DMS153 (cell line): ENCODE measurements around the gene AGAP1.
"Not testable (repeated sequence)": the region's sequence is repeated elsewhere in the genome, so short reads cannot be mapped to it uniquely, and the experiment has no call there.

Source experiments
- DNase-seq: peaks from one replicate; lab custom pipeline; 2025; lab: John Stamatoyannopoulos, UW

The AGAP1 gene

GRCh38 chr2:236041616-236042015 is 547.8 kb downstream of the AGAP1 start:
- no peak for DNase-seq

GRCh38 chr2:236042087-236042486 is 548.2 kb downstream of the AGAP1 start:
- no peak for DNase-seq

DNA sequence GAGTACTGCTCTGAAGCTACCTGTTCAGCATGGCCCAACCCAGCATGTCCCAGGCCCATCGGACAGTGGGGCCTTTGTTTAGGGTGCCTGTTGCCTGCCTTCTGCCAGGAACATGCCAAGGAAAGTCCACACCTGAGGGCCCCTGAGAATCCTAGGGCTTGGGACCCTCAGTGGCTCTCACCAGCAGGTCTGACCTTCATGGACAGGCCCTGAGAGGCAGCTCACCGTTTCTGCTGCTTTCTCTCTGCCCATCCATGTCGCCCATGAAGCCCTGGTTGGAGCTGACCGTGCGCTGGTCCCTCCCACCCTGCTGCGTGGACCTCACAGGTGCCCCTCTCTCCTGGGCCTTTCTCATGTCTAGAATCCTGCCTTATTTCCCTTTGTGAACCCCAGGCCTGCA is 550.3 kb downstream of the AGAP1 start:
- no peak for DNase-seq

DNA sequence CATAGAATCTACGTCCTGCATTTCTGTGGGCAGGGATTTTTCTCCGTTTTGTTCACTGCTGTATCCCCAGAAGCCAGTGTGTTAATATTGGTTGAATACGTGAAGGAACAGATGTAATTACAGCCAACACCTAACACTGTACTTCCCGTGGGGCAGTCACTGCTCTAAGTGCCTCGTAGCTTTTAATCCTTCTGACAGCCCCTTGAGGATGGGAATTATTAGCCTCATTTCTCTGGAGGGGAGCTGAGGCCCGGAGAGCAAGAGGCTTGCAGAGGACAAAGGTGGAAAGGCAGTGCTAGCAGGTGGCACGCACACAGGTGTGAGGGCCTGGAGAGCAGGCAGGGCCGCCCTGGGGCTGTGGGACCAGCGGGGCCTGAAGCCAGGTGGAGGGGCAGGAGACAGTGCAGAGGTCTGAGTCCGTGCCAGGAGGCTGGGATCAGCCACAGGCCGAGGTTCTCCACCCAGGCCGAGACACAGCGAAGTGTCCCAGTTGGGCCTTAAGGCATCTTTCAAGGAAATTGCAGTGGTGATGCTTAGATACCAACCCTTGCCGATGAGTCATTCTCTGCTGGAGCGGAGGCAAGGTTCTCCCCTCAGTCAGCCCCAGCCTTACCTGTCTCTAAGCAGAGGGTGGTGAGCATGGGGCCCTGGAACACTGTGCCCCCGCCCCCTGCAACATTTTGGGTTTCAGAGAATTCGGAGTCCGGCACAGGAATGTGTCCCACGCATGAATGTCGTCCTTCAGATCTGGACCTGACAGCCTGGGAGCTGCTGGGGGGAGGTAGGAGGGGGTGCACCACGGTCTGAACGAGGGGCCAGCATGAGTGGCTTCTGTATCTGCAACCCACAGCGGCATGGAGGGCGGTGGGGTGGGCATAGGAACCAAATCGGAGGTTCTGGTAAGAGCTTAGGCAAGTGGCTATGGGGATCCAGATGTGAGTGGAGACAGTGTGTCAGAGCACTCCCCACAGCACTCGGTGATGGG is 551.7 kb downstream of the AGAP1 start:
- no peak for DNase-seq

DNA sequence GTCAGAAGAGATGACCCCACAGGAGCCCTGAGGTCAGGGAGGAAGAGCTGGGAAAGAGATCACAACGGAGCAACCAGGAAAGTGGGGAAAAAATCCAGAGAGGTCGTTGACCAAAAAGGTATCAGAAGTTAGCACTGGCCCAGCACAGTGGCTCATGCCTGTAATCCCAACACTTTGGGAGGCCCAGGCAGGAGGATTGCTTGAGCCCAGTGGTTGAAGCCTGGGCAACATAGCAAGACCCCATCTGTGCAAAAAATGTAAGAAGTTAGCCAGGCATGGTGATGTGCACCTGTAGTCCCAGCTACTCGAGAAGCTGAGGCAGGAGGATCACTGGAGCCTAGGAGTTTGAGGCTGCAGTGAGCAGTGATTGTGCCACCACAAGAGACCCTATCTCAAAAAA is 552.9 kb downstream of the AGAP1 start:
- no peak for DNase-seq

DNA sequence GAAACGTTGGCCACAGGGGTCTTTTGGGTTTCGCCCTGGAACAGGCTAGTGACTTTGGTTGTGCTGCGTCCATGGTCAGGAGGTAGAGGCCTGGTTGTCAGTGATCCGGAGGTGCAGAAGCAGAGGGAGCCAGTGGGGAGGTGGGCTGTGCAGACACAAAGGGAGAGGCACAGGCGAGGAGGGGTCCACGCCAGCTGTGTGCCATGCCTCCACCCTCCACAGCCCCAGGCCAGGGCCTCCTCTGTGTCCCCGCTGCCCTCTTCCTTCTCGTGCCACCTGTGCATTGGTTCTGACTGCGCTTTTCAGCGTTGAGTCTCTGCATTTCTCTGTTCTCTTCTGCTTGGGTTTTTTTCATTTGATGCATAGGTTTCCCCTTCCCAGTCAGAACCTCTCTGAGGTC is 553.3 kb downstream of the AGAP1 start:
- no peak for DNase-seq

GRCh38 chr2:236047886-236048540 is 554.2 kb downstream of the AGAP1 start:
- peak; percentile 88 for DNase-seq

GRCh38 chr2:236049981-236050380 is 556.1 kb downstream of the AGAP1 start:
- no peak for DNase-seq

GRCh38 chr2:236051351-236051750 is 557.5 kb downstream of the AGAP1 start:
- no peak for DNase-seq

DNA sequence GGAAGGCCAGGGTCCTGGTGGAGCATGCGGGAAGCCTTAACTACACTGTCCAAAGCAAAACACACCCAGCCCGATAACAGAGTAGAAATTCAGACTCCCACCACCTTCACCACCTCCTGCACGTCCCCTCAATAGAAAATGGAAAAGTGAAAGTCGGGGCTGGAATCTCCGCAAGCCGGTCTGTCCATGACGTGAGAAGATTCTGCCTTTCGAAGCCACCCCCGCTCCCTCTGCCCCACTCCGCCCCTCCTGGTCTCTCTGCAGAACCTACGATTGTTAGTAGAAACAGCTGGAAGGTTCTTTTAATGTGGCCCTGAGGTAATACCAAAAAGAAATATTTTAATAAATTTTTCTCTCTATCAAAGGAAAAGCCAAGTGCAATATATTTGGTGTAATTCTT is 558.0 kb downstream of the AGAP1 start:
- DNase-seq, result no peak

DNA sequence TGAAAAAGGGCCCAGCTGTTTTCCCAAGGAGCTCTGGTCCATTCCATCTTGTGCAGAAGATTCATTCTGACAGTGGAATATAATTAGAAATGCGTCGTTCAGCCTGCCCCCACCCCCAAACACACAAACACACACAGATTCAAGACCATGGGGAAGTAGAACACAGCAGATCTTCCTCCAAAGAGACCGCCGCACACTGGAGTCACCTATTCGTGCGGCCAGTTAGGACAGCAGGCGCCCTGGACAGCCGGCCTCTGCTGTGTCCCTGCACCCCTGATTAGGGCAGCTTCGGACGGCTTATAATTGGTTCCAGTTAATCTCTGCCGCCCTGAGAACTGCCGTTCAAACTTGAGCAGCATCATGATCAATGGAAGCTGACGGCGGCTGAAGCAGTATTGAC is 558.4 kb downstream of the AGAP1 start:
- DNase-seq, result no peak

DNA sequence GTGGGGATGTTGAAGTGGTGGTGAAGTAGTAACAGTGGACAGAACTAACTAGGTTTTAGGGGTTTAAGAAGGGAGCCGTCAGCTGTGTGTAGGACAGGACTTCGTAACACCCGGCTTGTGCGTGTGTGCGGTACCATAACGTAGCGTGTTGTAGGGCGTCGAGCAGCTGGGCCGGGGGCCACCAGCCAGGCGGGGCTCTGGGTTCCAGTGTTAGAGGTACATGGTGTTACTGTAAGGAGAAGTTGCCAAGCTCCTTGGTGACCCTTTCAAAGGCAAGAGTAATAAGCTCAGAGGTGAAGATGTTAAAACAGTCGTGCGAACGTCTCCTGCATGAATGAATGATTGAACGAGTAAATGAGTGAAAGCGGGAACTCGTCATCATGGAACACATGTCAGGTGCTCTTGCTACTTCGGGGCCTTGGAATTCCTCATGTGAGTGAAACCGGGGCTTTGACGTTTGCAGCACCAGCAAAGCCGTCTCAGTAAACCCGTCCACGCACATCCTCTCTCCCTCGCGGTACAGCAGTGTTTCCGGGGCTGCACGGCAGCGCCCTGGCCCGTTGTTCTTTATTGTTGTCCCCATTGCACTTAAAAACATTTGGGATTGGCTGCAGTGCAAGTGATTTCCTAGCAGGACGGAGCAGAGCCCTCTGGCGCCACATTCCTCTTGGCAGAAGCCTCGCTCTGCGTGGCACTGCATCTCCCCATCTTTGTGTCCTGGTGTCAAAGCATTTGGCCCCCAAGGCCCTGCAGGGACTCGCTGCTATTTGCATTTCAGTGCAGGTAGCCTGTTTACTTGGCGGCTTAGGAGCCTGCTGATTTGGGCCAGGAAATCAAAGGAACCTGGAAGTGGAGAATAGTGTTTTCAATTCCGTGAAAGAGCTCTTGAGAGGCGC is 559.3 kb downstream of the AGAP1 start:
- DNase-seq, result no peak

GRCh38 chr2:236054125-236054524 is 560.3 kb downstream of the AGAP1 start:
- no peak for DNase-seq

DNA sequence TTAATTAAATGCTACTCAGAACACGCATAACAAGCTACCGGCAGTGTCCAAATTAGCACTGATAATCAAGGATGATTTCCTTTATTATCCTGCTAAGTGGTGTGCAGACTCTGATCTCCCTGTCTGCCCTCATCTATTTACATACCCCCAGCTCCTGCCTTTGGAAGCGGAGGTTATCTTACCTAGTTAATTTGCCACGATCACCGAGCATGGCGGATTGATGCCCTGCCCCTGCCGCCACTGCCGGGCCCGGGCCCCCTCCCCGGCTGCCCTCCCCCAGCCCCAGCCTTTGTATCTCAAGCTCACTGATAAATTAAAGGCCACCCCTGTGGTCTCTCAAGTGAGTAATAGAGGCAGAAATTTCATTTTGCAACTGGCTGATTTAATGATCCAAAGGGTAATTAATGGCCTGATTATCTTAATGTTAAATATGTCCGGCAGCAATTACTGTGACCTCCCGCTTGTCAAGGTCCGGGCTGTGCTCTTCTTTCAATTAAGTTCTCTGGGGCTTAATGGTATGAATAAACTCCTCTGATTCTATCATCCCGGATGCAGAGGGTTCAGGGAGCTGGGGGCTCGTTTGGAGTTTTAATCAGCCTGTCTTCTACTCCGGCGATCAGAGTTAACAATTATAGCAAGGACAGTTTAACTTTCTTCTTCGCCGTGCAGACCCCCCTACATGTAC is 560.9 kb downstream of the AGAP1 start:
- DNase-seq, result no peak

- DNase-seq, result no peak
These were observed 561.6 kb downstream of the AGAP1 start for GRCh38 chr2:236055471-236055870.

- DNase-seq, result no peak
These were observed 562.3 kb downstream of the AGAP1 start for GRCh38 chr2:236056141-236056540.

DNA sequence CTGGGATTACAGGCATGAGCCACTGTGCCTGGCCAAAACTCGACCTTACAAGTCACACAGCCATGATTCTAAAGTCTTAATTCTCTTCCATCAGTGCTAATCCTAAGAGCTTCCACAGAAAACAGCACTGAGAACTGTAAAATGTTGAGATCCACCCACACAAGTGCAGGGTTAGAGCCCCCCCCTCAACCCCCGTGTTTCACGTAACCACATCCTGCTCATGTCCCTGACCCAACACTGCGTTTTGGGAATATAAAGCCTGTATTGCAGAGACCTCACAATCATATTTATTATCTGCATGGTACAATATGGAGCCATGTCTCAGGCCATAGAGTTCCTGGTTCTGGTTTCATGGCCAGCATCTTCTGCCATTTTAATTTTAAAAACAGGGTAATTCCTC is 563.5 kb downstream of the AGAP1 start:
- DNase-seq, result no peak

DNA sequence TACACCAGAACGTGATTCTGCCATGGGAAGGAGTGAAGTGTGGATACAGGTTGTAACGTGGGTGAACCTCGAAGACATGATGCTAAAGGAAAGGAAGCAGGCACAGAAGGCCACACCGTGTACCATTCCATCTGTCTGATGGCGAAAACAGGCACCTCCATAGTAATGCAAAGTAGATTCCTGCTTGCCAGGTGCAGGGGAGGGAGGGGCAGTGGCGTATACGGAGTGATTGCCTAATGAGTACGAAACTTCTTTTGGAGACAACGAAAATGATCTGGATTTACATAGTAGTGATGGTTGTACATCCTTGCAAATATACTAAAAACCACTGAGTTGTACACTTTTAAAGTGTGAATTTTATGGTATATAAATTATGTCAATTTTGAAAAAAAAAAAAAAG is 567.7 kb downstream of the AGAP1 start:
- DNase-seq, result no peak

GRCh38 chr2:236061899-236062298 is 568.1 kb downstream of the AGAP1 start:
- DNase-seq, result no peak

DNA sequence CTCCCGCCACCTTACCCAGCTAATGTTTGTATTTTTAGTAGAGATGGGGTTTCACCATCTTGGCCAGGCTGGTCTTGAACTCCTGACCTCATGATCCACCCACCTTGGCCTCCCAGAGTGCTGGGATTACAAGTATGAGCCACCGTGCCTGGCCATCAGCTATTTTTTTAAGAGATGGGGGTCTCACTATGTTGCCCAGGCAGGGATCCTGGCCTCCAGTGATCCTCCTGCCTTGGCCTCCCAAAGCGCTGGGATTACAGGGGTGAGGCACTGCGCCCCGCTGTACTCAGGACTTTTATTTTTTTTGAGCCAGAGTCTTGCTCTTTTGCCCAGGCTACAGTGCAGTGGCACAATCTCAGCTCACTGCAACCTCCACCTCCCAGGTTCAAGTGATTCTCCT is 569.0 kb downstream of the AGAP1 start:
- not testable (repeated sequence) for DNase-seq

GRCh38 chr2:236063994-236064393 is 570.2 kb downstream of the AGAP1 start:
- DNase-seq, result no peak
